Calu3 (cell line): Measurements from ENCODE around the gene AVPR1A. TPM values are rescaled to one million over a fixed set of nuclear protein-coding genes. Genes with fewer than 3 reads are reported as not detected.

Source experiments
- BruUV-seq: library from RNA; stranded (reverse); fragments of 400-500 nt; replicated peaks from 2 replicates; lab custom pipeline; 2021; lab: Mats Ljungman, UMichigan
- CTCF ChIA-PET: fragments of 300-600 bp; sonication (Branson Sonifier 250); formaldehyde crosslinking; loops from one replicate; lab custom pipeline; 2022; ENCODE audit warnings: antibody characterized with exemption; lab: Charles Lee
- DNase-seq: peaks from one replicate; pipeline ENCODE4 v3.0.0; 2022
- H3K27ac Mint-ChIP-seq: one replicate; pipeline ENCODE4 v1.8.0; 2022; ENCODE audit warnings: mixed read lengths; ENCODE audit not compliant: unreplicated experiment
- H3K27me3 Mint-ChIP-seq: one replicate; pipeline ENCODE4 v1.8.0; 2022; ENCODE audit warnings: mixed read lengths; ENCODE audit not compliant: unreplicated experiment
- H3K36me3 Mint-ChIP-seq: one replicate; pipeline ENCODE4 v1.8.0; 2022; ENCODE audit warnings: mild to moderate bottlenecking, moderate library complexity, mixed read lengths; ENCODE audit not compliant: insufficient read depth, unreplicated experiment
- H3K4me1 Mint-ChIP-seq: one replicate; pipeline ENCODE4 v1.8.0; 2022; ENCODE audit warnings: mild to moderate bottlenecking, low read depth, mixed read lengths; ENCODE audit not compliant: unreplicated experiment
- H3K4me3 Mint-ChIP-seq: one replicate; pipeline ENCODE4 v1.8.0; 2022; ENCODE audit warnings: mild to moderate bottlenecking, low read depth, moderate library complexity, mixed read lengths; ENCODE audit not compliant: unreplicated experiment
- H3K9me3 Mint-ChIP-seq: one replicate; pipeline ENCODE4 v1.8.0; 2022; ENCODE audit warnings: low read depth, mixed read lengths; ENCODE audit not compliant: unreplicated experiment
- intact Hi-C: fragments of 100-400 bp; cut with micrococcal nuclease; formaldehyde crosslinking; loops from one replicate; pipeline ENCODE4 v1.10.0; 2022; ENCODE audit not compliant: unreplicated experiment
- total RNA-seq: library from RNA; stranded (reverse); gene quantifications from 2 replicates; pipeline ENCODE4 v1.2.3, GENCODE V29; 2022
- TF ChIP-seq, protein P1 (sequence below): fragments of 200-600 bp; IDR thresholded peaks from one replicate; pipeline ENCODE4 v1.8.0; 2022; ENCODE audit warnings: antibody characterized with exemption; ENCODE audit not compliant: unreplicated experiment

AVPR1A gene
- total RNA-seq, 1 experiment from 2014 or later, result 0.66 TPM

DNA sequence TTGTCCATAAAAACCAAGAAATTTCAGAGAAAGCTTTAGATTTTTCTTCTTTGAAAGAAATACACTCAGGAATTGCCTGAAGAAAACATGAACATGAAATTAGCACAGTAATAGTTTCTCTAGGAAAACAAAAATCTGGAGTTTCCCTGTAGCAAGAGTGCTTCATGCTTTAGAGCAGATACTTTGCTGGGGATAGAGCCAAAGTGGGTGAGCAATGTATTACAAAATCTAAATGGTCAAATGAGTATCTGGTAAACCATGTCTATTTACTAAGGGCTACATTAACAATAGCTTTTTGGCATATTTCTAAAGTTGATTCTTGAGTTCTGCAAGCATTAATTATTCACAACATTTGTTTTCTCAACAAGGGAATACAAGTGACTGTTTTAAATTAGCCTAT, 26.2 kb downstream of the AVPR1A start:
- H3K4me1 Mint-ChIP-seq, result no peaks in the 10 kb centered on the region
- H3K4me3 Mint-ChIP-seq, result no peak overlapping the region
- intact Hi-C loops, result no loop called here
- DNase-seq, result no peak
- H3K27me3 Mint-ChIP-seq, result peaks cover 19% of the 10 kb centered on the region
- H3K36me3 Mint-ChIP-seq, result no peaks in the 10 kb centered on the region
- H3K9me3 Mint-ChIP-seq, result no peaks in the 10 kb centered on the region
- no TSS peak for BruUV-seq
- H3K27ac Mint-ChIP-seq, result no peak overlapping the region
- TF ChIP-seq, protein P1, sequence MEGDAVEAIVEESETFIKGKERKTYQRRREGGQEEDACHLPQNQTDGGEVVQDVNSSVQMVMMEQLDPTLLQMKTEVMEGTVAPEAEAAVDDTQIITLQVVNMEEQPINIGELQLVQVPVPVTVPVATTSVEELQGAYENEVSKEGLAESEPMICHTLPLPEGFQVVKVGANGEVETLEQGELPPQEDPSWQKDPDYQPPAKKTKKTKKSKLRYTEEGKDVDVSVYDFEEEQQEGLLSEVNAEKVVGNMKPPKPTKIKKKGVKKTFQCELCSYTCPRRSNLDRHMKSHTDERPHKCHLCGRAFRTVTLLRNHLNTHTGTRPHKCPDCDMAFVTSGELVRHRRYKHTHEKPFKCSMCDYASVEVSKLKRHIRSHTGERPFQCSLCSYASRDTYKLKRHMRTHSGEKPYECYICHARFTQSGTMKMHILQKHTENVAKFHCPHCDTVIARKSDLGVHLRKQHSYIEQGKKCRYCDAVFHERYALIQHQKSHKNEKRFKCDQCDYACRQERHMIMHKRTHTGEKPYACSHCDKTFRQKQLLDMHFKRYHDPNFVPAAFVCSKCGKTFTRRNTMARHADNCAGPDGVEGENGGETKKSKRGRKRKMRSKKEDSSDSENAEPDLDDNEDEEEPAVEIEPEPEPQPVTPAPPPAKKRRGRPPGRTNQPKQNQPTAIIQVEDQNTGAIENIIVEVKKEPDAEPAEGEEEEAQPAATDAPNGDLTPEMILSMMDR, result no peak
- CTCF ChIA-PET, result no interaction called here

DNA sequence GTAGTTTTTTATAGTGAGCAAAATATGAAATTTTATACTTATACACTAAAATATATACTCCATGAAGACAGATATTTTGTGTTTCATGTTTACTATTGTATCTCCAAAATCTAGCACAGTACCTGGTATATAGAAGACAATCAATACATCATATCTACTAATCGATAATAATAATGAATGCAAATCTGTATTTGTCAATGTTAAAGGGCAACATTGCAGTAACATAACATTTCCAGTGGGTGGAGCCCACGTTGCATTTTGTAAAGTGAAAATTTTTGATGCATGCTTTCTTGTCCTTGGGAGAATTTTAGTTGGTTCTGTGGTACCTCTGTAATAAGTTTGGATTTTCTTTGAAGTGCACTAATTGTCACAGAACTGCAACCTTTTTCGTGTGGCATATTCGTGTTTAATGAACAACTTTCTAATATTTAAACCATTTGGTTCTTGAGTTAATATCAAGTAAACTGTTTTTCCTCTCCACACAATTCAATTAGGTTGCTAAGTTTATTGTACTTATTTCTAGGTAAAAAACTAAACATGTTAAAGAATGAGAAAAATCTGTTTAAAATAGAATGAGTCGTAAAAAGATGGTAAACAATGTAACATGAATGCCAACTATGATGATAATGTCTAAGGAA, 47.4 kb downstream of the AVPR1A start:
- Mint-ChIP-seq H3K9me3 (no peaks in the 10 kb centered on the region), H3K4me3 (no peak overlapping the region), H3K36me3 (no peaks in the 10 kb centered on the region), H3K27me3 (no peaks in the 10 kb centered on the region), H3K27ac (no peak overlapping the region), H3K4me1 (peaks cover 7% of the 10 kb centered on the region)
- DNase-seq, result peak; percentile 34
- no TSS peak for BruUV-seq
- intact Hi-C loops, result loop anchor here (1.0 kb wide), 2 partner anchors 173 to 699 kb away; no protein-coding TSS in a partner anchor
- CTCF ChIA-PET, result no interaction called here
- TF ChIP-seq, protein P1, result peak; percentile 79

DNA sequence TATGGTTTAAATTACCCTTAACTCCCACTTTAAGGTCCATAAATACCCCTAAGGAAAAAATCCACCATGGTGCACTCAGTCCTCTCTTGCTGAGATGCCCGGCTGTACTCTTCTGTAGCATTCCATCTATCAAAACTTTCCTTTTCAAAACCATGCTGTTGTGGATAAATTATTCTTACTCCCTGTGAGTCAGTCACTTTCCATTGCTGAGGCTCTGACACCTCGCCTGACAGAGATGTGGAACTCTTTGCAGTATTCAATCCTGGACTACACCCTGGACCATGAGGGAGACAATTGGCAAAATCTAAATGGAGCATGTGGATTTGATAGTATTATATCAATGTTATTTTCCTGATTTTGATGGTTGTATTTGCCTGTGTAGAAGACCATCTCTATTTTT, 49.1 kb downstream of the AVPR1A start:
- BruUV-seq, result no TSS peak
- Mint-ChIP-seq H3K4me1 (peaks cover 7% of the 10 kb centered on the region), H3K27me3 (peaks cover 5% of the 10 kb centered on the region), H3K36me3 (no peaks in the 10 kb centered on the region), H3K27ac (no peak overlapping the region), H3K4me3 (no peak overlapping the region), H3K9me3 (no peaks in the 10 kb centered on the region)
- CTCF ChIA-PET, result no interaction called here
- no peak for DNase-seq
- TF ChIP-seq, protein P1, result no peak
- intact Hi-C loops, result no loop called here

DNA sequence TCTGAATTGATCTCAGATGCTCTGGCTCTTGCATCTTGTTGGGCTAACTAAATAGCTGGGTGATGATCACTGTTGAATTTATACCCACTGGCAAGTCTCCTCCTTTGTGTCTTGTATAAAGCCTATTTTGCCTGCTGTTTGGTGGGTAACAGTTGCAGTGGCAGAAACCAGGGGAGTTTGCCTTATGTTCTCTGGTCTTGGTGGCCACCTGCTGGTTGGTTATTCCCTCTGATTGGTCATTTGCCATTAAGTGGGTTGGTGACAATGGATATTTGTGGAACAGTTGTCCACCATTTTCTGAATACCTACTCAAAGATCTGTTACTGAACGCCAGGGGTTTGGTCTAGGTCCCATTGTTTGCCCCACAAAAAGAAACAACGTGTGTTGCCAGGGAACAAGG, 52.1 kb downstream of the AVPR1A start:
- no peak overlapping the region for H3K27ac Mint-ChIP-seq
- peaks cover 17% of the 10 kb centered on the region for H3K27me3 Mint-ChIP-seq
- TF ChIP-seq, protein P1, result no peak
- CTCF ChIA-PET, result no interaction called here
- H3K36me3 Mint-ChIP-seq, result no peaks in the 10 kb centered on the region
- DNase-seq, result peak; percentile 47
- no peaks in the 10 kb centered on the region for H3K9me3 Mint-ChIP-seq
- no TSS peak for BruUV-seq
- H3K4me3 Mint-ChIP-seq, result no peak overlapping the region
- intact Hi-C loops, result no loop called here
- peaks cover 7% of the 10 kb centered on the region for H3K4me1 Mint-ChIP-seq
